ENCODE measurements around the gene ANTXRL. TPM values are rescaled to one million over a fixed set of nuclear protein-coding genes. Genes with fewer than 3 reads are reported as not detected.

The ANTXRL gene
- total and polyA plus RNA-seq, 10 donors: 0.03 to 1.1 (median 0.42) TPM; not detected in 3

DNA sequence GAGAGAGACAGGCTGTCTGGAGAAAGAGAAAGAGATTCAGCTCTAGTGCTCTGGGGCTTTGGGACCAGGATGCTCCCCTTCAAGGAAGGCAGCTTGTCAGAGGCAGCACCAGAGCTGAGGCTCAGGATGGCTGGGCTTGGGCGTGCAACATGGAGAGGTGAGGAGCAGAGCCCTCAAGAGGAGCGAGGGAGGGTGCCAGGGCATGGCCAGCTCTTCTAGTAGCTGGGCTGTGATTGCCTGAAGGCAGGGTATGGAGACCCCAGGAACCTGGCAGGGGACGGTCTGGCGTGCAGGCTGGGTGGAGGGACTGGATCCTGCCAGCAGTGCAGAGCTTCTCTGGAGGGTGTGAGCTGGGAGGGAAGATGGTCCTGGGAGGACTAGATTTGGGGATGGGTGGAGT is 40.2 kb downstream of the ANTXRL start:
- TF ChIP-seq POLR2AphosphoS5 (IDR thresholded peaks at IDR 0.05) (no peak), POLR2A (IDR thresholded peaks at IDR 0.05) (no peak)
- TF ChIP-seq, protein P1, sequence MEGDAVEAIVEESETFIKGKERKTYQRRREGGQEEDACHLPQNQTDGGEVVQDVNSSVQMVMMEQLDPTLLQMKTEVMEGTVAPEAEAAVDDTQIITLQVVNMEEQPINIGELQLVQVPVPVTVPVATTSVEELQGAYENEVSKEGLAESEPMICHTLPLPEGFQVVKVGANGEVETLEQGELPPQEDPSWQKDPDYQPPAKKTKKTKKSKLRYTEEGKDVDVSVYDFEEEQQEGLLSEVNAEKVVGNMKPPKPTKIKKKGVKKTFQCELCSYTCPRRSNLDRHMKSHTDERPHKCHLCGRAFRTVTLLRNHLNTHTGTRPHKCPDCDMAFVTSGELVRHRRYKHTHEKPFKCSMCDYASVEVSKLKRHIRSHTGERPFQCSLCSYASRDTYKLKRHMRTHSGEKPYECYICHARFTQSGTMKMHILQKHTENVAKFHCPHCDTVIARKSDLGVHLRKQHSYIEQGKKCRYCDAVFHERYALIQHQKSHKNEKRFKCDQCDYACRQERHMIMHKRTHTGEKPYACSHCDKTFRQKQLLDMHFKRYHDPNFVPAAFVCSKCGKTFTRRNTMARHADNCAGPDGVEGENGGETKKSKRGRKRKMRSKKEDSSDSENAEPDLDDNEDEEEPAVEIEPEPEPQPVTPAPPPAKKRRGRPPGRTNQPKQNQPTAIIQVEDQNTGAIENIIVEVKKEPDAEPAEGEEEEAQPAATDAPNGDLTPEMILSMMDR (IDR thresholded peaks at IDR 0.05 in 8 of 11, conservative IDR thresholded peaks at IDR 0.05 in 3 of 11): no peak
- H3K4me3 ChIP-seq: no peak overlapping the region
- no peak overlapping the region for H3K27ac ChIP-seq
- DNase-seq: no peak
- H3K27me3 ChIP-seq (replicated peaks in 1 of 7): no peaks in the 10 kb centered on the region
- no peaks in the 10 kb centered on the region for H3K4me1 ChIP-seq
- no peaks in the 10 kb centered on the region for H3K9me3 ChIP-seq
- 83 to 100% (median 92%) methylated on average over 3 to 4 of the region's 4 CpGs for WGBS, 5 donors
- H3K36me3 ChIP-seq: no peaks in the 10 kb centered on the region
- intact Hi-C loops (cut with DNase I; ENCODE audit: low total_unique reads): no loop called here

DNA sequence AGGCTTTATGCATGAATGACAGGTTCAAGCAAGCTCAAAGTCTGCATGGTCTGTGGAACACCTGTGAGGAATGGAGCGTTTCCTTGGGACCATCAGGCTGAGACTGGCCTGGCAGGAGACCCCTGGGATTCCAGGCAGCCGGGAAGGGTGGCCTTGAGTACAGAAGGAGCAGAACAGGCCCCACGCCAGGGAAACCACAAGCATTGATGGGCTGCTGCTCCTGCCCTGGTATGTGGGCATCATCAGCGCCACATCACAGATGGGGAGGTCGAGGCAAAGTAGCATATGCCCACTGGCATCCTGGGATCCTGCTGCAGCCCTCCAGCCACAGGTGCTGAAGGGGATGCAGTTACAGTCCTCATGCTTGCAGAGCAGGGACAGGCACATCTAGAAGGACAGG is 40.9 kb downstream of the ANTXRL start:
- 69 to 100% (median 83%) methylated on average over 3 to 5 of the region's 5 CpGs for WGBS, 5 donors
- no peak for DNase-seq
- Histone ChIP-seq H3K4me3 (no peak overlapping the region), H3K4me1 (no peaks in the 10 kb centered on the region), H3K9me3 (no peaks in the 10 kb centered on the region), H3K27me3 (replicated peaks in 1 of 7) (no peaks in the 10 kb centered on the region), H3K27ac (no peak overlapping the region), H3K36me3 (no peaks in the 10 kb centered on the region)
- intact Hi-C loops (cut with DNase I; ENCODE audit: low total_unique reads): no loop called here
- TF ChIP-seq, protein P1 (IDR thresholded peaks at IDR 0.05 in 8 of 11, conservative IDR thresholded peaks at IDR 0.05 in 3 of 11): no peak
- no peak for TF ChIP-seq POLR2A (IDR thresholded peaks at IDR 0.05)
- no peak for TF ChIP-seq POLR2AphosphoS5 (IDR thresholded peaks at IDR 0.05)

DNA sequence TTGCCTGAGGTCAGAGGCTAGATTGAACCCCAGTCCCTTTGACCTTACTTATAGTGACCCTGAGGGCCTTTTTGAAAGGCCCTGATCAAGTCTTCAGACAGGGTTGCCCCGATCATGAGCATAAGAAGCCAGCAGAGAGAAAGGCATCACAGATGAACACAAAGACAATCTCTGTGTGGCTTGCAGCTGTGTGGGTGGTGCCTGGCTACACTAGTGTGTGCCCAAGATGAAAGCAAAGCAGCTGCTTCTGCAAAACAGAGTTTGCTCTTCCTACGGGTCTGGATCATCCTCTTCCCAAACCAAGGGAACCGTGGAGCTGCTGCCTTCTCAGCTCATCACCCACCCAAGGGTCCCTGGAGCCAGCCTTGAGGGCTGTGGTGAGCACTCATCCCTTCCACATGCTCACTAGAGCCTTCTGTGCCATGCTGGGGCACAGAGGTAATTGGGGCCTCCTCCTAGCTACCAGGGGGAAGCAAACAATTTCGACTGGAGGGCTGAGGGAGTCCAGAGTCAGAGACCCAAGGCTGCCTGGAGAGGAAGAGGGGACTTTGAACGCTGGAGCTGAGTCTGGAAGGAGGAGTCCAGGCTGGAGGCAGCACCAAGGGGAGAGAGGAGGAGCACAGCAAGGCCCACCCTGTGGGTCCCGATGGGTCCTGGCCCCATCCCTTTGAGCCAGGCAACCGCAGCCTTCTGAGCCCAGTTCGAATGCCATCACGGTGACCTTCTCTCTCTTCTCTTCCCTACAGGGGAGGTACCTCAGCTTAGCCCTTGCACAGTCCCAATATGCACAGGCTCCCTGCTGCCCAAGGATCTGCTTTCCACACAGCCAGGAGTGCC is 42.3 kb downstream of the ANTXRL start:
- Histone ChIP-seq H3K27me3 (replicated peaks in 1 of 7) (no peaks in the 10 kb centered on the region), H3K9me3 (no peaks in the 10 kb centered on the region), H3K4me1 (no peaks in the 10 kb centered on the region), H3K4me3 (no peak overlapping the region), H3K36me3 (no peaks in the 10 kb centered on the region), H3K27ac (no peak overlapping the region)
- TF ChIP-seq POLR2A (IDR thresholded peaks at IDR 0.05) (no peak), POLR2AphosphoS5 (IDR thresholded peaks at IDR 0.05) (no peak)
- TF ChIP-seq, protein P1 (IDR thresholded peaks at IDR 0.05 in 8 of 11, conservative IDR thresholded peaks at IDR 0.05 in 3 of 11): no peak
- DNase-seq: no peak
- intact Hi-C loops (cut with DNase I; ENCODE audit: low total_unique reads): no loop called here
- 77 to 86% (median 81%) methylated on average over 8 to 9 of the region's 9 CpGs for WGBS, 5 donors

DNA sequence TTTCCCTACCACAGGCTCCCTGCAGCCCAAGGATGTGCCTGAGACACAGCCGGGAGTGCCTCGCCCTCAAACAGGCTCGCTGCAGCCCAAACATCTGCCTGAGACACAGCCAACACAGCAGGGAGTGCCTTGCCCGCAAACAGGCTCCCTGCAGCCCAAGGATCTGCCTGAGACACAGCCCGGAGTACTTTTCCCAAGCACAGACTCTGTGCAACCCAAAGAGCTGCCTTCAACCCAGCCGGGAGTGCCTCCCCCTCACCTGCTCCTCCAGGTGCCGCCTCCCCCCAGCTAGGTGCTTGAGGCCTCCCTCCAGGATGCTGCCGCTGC is 42.9 kb downstream of the ANTXRL start:
- WGBS, 5 donors: 76 to 90% (median 88%) methylated on average over 5 to 8 of the region's 8 CpGs

More for the DNA sequence above, 42.9 kb downstream of the ANTXRL start:
- TF ChIP-seq POLR2AphosphoS5 (IDR thresholded peaks at IDR 0.05): no peak
- no peak for TF ChIP-seq POLR2A (IDR thresholded peaks at IDR 0.05)
- TF ChIP-seq, protein P1 (IDR thresholded peaks at IDR 0.05 in 8 of 11, conservative IDR thresholded peaks at IDR 0.05 in 3 of 11): no peak
- Histone ChIP-seq H3K9me3 (no peaks in the 10 kb centered on the region), H3K27me3 (replicated peaks in 1 of 7) (no peaks in the 10 kb centered on the region), H3K36me3 (no peaks in the 10 kb centered on the region), H3K4me1 (no peaks in the 10 kb centered on the region), H3K27ac (no peak overlapping the region), H3K4me3 (no peak overlapping the region)
- DNase-seq: no peak
- intact Hi-C loops (cut with DNase I; ENCODE audit: low total_unique reads): no loop called here

Measured in spleen (tissue), 11 donors.